OCI-LY3 (cell line): ENCODE measurements around the gene NBEA.

Experiments used
- H2AFZ ChIP-seq: fragments of 200-600, 300-600 bp; shearing (Covaris generic); 2 replicates; pipeline ENCODE4 v1.6.0; 2014; ENCODE audit warnings: antibody characterized with exemption, low read depth, low read length
- H3K27ac ChIP-seq: fragments of 200-600, 300-600 bp; sonication (generic); 2 replicates; pipeline ENCODE4 v1.5.1; 2014; ENCODE audit warnings: mild to moderate bottlenecking, low read length, moderate library complexity, mixed read lengths
- H3K27me3 ChIP-seq: fragments of 200-600, 300-600 bp; sonication (generic); 2 replicates; pipeline ENCODE4 v1.6.1; 2014; ENCODE audit warnings: low read depth, low read length, mixed read lengths
- H3K36me3 ChIP-seq: fragments of 200-600, 300-600 bp; sonication (generic); replicated peaks from 2 replicates; pipeline ENCODE3; 2014; ENCODE audit warnings: low read depth, low read length, mixed read lengths
- H3K4me1 ChIP-seq: fragments of 300-600, 200-600 bp; sonication (generic); 2 replicates; pipeline ENCODE4 v1.6.1; 2014; ENCODE audit warnings: low read length, mixed read lengths
- H3K4me2 ChIP-seq: fragments of 200-600, 300-600 bp; sonication (generic); 2 replicates; pipeline ENCODE4 v1.6.1; 2014; ENCODE audit warnings: low read length, mixed read lengths
- H3K4me3 ChIP-seq: fragments of 300-600, 200-600 bp; sonication (generic); 2 replicates; pipeline ENCODE4 v1.5.1; 2014; ENCODE audit warnings: antibody characterized with exemption, mild to moderate bottlenecking, low read length, moderate library complexity
- H3K79me2 ChIP-seq: fragments of 300-600, 200-600 bp; shearing (Covaris generic); 2 replicates; pipeline ENCODE4 v1.6.1; 2014; ENCODE audit warnings: mild to moderate bottlenecking, low read length, mixed read lengths
- H3K9ac ChIP-seq: fragments of 300-600, 200-600 bp; shearing (Covaris generic); 2 replicates; pipeline ENCODE4 v1.6.0; 2014; ENCODE audit warnings: mild to moderate bottlenecking, low read length, moderate library complexity
- H3K9me3 ChIP-seq: fragments of 200-600, 300-600 bp; shearing (Covaris generic); 2 replicates; pipeline ENCODE4 v1.6.1; 2014; ENCODE audit warnings: low read length, mixed read lengths; ENCODE audit not compliant: insufficient read depth
- H4K20me1 ChIP-seq: fragments of 200-600, 300-600 bp; sonication (generic); 2 replicates; pipeline ENCODE4 v1.6.1; 2016; ENCODE audit warnings: low read length, mixed read lengths; ENCODE audit not compliant: insufficient read depth
- EZH2phosphoT487 ChIP-seq: fragments of 200-600 bp; shearing (Covaris generic); IDR thresholded peaks from 2 replicates; pipeline ENCODE4 v1.6.1; 2018; ENCODE audit warnings: antibody characterized with exemption, mixed run types, low read depth
- TF ChIP-seq, protein P1 (sequence below): fragments of 200-600, 300-600 bp; sonication (generic); IDR thresholded peaks from 2 replicates; pipeline ENCODE4 v1.5.1; 2014; ENCODE audit warnings: antibody characterized with exemption, low read length, low read depth

The NBEA gene

DNA sequence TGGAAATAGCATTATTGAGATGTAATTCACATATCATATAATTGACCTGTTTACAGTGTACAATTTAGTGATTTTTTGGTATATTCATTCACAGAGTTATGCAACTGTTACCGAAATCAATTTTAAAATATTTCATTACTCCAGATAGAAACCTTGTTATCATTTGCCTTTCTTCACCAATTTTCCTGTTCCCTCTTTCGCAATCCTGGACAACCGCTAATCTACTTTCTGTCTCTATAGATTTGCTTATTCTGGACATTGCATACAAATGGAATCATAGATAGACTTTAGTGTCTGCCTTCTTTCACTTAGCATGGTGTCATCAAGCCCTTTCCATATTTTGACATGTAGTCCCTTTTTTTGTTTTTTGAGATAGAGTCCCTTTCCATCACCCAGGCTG lies 515.2 kb downstream of the NBEA start:
- H3K27me3 ChIP-seq: no peaks in the 10 kb centered on the region
- H3K79me2 ChIP-seq: no peaks in the 10 kb centered on the region
- no peaks in the 10 kb centered on the region for H4K20me1 ChIP-seq
- no peak overlapping the region for H3K9ac ChIP-seq
- no peaks in the 10 kb centered on the region for H3K36me3 ChIP-seq
- no peak overlapping the region for H3K4me2 ChIP-seq
- no peaks in the 10 kb centered on the region for H3K4me1 ChIP-seq
- no peak for TF ChIP-seq EZH2phosphoT487
- TF ChIP-seq, protein P1, sequence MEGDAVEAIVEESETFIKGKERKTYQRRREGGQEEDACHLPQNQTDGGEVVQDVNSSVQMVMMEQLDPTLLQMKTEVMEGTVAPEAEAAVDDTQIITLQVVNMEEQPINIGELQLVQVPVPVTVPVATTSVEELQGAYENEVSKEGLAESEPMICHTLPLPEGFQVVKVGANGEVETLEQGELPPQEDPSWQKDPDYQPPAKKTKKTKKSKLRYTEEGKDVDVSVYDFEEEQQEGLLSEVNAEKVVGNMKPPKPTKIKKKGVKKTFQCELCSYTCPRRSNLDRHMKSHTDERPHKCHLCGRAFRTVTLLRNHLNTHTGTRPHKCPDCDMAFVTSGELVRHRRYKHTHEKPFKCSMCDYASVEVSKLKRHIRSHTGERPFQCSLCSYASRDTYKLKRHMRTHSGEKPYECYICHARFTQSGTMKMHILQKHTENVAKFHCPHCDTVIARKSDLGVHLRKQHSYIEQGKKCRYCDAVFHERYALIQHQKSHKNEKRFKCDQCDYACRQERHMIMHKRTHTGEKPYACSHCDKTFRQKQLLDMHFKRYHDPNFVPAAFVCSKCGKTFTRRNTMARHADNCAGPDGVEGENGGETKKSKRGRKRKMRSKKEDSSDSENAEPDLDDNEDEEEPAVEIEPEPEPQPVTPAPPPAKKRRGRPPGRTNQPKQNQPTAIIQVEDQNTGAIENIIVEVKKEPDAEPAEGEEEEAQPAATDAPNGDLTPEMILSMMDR: no peak
- no peak overlapping the region for H2AFZ ChIP-seq
- H3K27ac ChIP-seq: no peak overlapping the region
- no peak overlapping the region for H3K4me3 ChIP-seq
- H3K9me3 ChIP-seq: no peaks in the 10 kb centered on the region

DNA sequence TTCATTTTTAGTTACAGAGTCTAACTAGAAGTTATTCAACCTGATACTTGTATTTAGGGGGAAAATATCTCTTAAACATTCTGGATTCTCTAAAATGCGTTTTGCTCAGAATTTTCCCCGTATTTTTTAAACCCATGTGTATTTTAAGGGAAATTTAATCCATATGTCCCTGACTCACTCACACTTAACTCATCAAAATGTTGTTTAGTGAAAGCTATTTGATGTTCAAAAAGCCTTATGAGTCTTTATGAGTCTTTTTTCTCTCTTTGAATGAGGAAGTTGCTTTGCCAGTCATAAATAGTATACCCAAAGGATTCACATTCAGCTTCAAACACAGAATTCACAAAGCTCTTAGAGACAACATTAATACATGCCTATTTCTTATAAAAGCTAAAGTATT lies 518.0 kb downstream of the NBEA start:
- H3K79me2 ChIP-seq: no peaks in the 10 kb centered on the region
- no peaks in the 10 kb centered on the region for H3K4me1 ChIP-seq
- H3K9ac ChIP-seq: no peak overlapping the region
- H3K9me3 ChIP-seq: no peaks in the 10 kb centered on the region
- no peak overlapping the region for H3K27ac ChIP-seq
- H3K36me3 ChIP-seq: no peaks in the 10 kb centered on the region
- H3K4me2 ChIP-seq: no peak overlapping the region
- H3K4me3 ChIP-seq: no peak overlapping the region
- no peaks in the 10 kb centered on the region for H4K20me1 ChIP-seq
- H3K27me3 ChIP-seq: no peaks in the 10 kb centered on the region
- no peak overlapping the region for H2AFZ ChIP-seq
- TF ChIP-seq, protein P1: no peak
- TF ChIP-seq EZH2phosphoT487: no peak

DNA sequence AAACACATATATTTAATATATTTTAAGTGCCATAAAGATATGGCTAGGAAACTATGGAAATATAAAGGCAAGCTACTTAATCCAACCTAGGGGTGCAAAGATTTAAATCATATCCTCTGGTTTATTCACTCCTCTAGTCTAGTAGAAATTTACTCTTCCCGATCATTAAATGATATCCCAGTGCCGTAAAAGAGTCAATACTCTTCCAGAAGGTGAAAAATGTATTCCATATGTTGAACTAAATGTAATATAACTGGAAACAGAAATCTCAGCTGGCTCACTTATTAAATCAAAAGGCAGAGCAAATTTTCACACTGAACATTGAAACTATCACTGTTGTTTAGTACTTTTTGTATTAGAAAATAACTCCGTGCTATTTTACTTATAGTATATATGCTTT lies 523.3 kb downstream of the NBEA start:
- Histone ChIP-seq H3K9ac (no peak overlapping the region), H3K4me2 (no peak overlapping the region), H3K4me1 (no peaks in the 10 kb centered on the region), H3K27ac (no peak overlapping the region), H3K79me2 (no peaks in the 10 kb centered on the region), H3K36me3 (no peaks in the 10 kb centered on the region), H3K27me3 (no peaks in the 10 kb centered on the region), H3K9me3 (no peaks in the 10 kb centered on the region), H3K4me3 (no peak overlapping the region), H2AFZ (no peak overlapping the region), H4K20me1 (no peaks in the 10 kb centered on the region)
- TF ChIP-seq, protein P1: no peak
- TF ChIP-seq EZH2phosphoT487: no peak

DNA sequence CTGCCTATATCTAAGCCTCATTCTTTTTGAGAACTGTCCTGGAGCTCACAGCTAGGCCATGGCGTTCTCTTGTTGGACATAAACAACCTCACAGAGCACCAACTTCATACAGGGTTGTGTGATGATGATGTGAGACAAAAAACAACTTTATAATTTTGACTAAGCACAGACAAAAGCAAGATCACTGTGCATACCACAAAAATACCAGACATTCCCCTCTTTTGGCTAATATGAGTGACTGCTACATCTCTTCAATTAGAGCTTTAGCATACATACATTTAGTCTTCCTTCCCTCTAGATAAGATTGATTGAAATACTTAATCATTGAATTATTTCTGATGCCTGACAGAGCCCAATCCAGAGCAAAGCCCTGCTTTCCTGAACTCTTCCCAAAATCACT lies 526.1 kb downstream of the NBEA start:
- Histone ChIP-seq H2AFZ (no peak overlapping the region), H3K4me1 (no peaks in the 10 kb centered on the region), H3K4me2 (no peak overlapping the region), H3K9me3 (no peaks in the 10 kb centered on the region), H4K20me1 (no peaks in the 10 kb centered on the region), H3K36me3 (no peaks in the 10 kb centered on the region), H3K4me3 (no peak overlapping the region), H3K27ac (no peak overlapping the region), H3K79me2 (no peaks in the 10 kb centered on the region), H3K27me3 (no peaks in the 10 kb centered on the region), H3K9ac (no peak overlapping the region)
- TF ChIP-seq, protein P1: no peak
- TF ChIP-seq EZH2phosphoT487: no peak
